ENCODE measurements around the gene PARP15.
"Not testable (repeated sequence)": the region's sequence is repeated elsewhere in the genome, so short reads cannot be mapped to it uniquely, and the experiment has no call there.

PARP15 gene

DNA sequence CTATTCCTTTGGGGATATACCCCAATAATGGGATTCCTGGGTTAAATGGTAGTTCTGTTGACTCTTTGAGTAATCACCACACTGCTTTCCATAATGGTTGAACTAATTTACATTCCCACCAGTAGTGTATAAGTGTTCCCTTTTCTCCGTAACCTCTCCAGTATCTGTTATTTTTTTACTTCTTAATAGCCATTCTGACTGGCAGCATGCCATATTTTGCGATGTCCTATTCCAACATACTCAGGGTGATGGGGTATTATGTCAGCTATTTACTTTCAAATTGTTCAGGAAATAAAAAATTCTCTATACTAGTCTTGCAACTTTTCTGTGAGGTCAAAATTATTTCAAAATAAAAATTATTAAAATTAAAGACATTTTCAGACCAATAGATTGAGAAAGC is 94.1 kb downstream of the PARP15 start:
- no peak for DNase-seq

- DNase-seq: no peak
Observed at GRCh38 chr3:122674339-122674738, 96.9 kb downstream of the PARP15 start.

GRCh38 chr3:122676759-122677158 is 99.3 kb downstream of the PARP15 start:
- DNase-seq: no peak

GRCh38 chr3:122677216-122677615 is 99.8 kb downstream of the PARP15 start:
- DNase-seq: no peak

DNA sequence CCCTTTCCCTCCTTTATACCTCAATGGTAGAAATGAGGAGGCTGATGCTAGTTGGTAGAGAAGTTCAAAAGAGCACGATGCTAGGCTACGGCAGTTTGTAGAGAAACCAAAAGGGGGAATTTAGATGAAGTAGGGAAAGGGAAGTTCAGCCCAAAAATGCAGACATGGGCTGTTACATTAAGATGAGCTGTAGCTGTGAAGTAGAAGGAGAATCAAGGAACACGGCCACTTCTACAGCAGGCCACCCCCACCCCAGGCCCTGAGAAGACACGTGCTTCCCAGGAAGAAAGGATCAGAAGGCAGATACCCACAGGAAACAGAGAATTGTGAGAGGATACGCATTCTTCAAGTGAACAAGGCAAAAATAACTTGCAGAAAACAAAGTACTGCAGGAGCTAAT is 101.1 kb downstream of the PARP15 start:
- DNase-seq: no peak

GRCh38 chr3:122679085-122679881 is 101.8 kb downstream of the PARP15 start:
- DNase-seq: peak; percentile 76

GRCh38 chr3:122679882-122680474 is 102.5 kb downstream of the PARP15 start:
- DNase-seq: peak; percentile 11

DNA sequence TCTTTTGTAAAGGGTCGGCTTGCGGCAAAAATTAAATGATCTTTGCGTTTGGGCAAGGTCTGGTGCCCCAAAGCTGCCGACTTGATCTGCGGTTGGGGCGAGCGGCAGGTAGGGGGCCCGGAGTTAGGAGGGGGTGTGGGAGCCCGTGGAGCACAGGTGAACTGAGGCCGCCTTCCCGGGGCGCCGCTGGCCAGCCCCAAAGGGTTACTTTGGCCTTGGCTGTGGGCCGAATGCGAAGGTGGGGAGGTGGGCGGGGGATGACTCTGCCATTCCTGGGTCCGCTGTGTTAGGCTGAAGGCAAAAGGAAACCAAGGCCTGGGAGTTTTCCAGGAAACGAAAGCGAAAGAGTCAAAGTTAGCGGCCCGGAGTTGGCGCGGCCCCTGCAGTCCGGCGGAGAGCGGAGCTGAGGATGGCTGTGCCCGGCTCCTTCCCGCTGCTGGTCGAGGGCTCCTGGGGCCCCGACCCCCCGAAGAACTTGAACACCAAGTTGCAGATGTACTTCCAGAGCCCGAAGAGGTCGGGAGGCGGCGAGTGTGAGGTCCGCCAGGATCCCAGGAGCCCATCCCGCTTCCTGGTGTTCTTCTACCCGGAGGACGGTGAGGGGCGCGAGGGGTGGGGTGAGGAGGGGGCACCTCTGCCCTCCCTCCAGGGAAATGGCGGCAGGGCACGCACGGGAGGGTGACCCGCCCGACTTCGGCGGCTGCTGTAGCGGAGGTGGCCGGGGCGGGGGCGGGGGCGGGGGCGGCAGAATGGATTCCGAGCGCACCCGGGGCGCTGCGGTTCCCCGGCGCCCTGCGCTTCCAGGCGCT is 103.2 kb downstream of the PARP15 start, which contains the start of gene PARP14:
Gene PARP14, plus strand, starts transcription at position 365 of the 809 bp plus-strand sequence. Its CDS starts 45 bp downstream, at position 410.
- DNase-seq: peak; percentile 48

- DNase-seq: no peak
Observed at GRCh38 chr3:122681284-122681973, 104.0 kb downstream of the PARP15 start.

- DNase-seq: no peak
Observed at GRCh38 chr3:122681974-122682409, 104.5 kb downstream of the PARP15 start.

DNA sequence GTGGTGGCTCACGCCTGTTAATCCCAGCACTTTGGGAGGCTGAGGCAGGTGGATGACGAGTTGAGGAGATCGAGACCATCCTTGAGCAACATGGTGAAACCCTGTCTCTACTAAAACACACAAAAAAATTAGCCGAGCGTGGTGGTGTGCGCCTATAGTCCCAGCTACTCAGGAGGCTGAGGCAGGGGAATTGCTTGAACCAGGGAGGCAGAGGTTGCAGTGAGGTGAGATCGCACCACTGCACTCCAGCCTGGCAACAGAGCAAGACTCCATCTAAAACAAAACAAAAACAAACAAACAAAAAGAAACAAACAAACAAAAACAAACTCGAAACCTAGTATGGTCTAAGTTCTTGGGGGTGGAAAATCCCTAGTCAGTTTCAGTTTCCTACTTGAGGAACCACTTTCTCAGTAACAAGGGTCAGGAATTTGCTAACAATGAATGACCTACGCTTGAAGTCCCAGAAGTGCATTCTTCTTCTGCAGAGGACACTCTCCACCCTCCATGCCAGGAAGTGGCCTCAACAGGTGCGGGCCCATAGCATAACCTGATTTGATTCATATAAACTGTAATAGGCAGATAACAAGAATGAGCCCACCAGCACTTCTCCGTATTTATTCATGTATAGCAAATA is 105.4 kb downstream of the PARP15 start:
- DNase-seq: not testable (repeated sequence)

GRCh38 chr3:122687298-122687697 is 109.8 kb downstream of the PARP15 start:
- no peak for DNase-seq
